Measurements from ENCODE around the gene RNF149.

GRCh38 chr2:101300164-101300563 lies 8.3 kb downstream of the RNF149 start:
- TF ChIP-seq, protein P1, sequence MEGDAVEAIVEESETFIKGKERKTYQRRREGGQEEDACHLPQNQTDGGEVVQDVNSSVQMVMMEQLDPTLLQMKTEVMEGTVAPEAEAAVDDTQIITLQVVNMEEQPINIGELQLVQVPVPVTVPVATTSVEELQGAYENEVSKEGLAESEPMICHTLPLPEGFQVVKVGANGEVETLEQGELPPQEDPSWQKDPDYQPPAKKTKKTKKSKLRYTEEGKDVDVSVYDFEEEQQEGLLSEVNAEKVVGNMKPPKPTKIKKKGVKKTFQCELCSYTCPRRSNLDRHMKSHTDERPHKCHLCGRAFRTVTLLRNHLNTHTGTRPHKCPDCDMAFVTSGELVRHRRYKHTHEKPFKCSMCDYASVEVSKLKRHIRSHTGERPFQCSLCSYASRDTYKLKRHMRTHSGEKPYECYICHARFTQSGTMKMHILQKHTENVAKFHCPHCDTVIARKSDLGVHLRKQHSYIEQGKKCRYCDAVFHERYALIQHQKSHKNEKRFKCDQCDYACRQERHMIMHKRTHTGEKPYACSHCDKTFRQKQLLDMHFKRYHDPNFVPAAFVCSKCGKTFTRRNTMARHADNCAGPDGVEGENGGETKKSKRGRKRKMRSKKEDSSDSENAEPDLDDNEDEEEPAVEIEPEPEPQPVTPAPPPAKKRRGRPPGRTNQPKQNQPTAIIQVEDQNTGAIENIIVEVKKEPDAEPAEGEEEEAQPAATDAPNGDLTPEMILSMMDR (IDR thresholded peaks at IDR 0.05; ENCODE audit: low read length): no peak
- TF ChIP-seq EZH2 (IDR thresholded peaks at IDR 0.05; ENCODE audit: borderline replicate concordance, low read length): no peak
